H1 (cell line): Measurements from ENCODE around the gene GALNT2. TPM values are rescaled to one million over a fixed set of nuclear protein-coding genes. Genes with fewer than 3 reads are reported as not detected.

Experiments
- CTCF ChIA-PET: fragments of 300-600 bp; sonication (Branson Sonifier 250); formaldehyde crosslinking; loops from one replicate; lab custom pipeline; 2021; ENCODE audit not compliant: partially characterized antibody; lab: Charles Lee
- POLR2A ChIA-PET: fragments of 300-600 bp; sonication (Branson Sonifier 250); formaldehyde crosslinking; loops from one replicate; lab custom pipeline; 2021; ENCODE audit warnings: inconsistent platforms; ENCODE audit not compliant: partially characterized antibody; lab: Charles Lee
- DNase-seq, 2 experiments: peaks; one replicate each; pipeline versions ENCODE4 v3.0.0 to v3.0.0-alpha.2; 2010 to 2022; ENCODE audit warnings: low spot score in 2 of 2, low read depth in 1 of 2, mixed read lengths in 1 of 2
- FAIRE-seq: peaks from 2 replicates; lab custom pipeline; 2011; peaks lifted over from hg19 to GRCh38; lab: Jason Lieb, UNC
- H2AFZ ChIP-seq: 2 replicates; pipeline ENCODE4 v1.8.1; 2012; ENCODE audit warnings: low read length, inconsistent platforms
- H2AK5ac ChIP-seq: 2 replicates; pipeline ENCODE4 v1.6.1; 2013; ENCODE audit warnings: low read depth, low read length
- H2BK120ac ChIP-seq: replicated peaks from 2 replicates; pipeline ENCODE3; 2013; ENCODE audit warnings: low read depth, low read length, inconsistent platforms
- H2BK12ac ChIP-seq: 2 replicates; pipeline ENCODE4 v1.6.1; 2013; ENCODE audit warnings: low read depth, low read length
- H2BK15ac ChIP-seq: 2 replicates; pipeline ENCODE4 v1.6.1; 2013; ENCODE audit warnings: low read length
- H2BK20ac ChIP-seq: 2 replicates; pipeline ENCODE4 v1.6.1; 2013; ENCODE audit warnings: low read length
- H2BK5ac ChIP-seq: 2 replicates; pipeline ENCODE4 v1.6.1; 2013; ENCODE audit warnings: low read depth, low read length
- H3K14ac ChIP-seq: 2 replicates; pipeline ENCODE4 v1.6.1; 2013; ENCODE audit warnings: inconsistent platforms; ENCODE audit not compliant: insufficient read length
- H3K18ac ChIP-seq: 2 replicates; pipeline ENCODE4 v1.6.1; 2013; ENCODE audit warnings: low read length; ENCODE audit errors: extremely low read depth
- H3K23ac ChIP-seq: 2 replicates; pipeline ENCODE4 v1.6.1; 2013; ENCODE audit warnings: inconsistent platforms; ENCODE audit not compliant: insufficient read length
- H3K23me2 ChIP-seq: 2 replicates; pipeline ENCODE4 v1.6.1; 2013; ENCODE audit warnings: low read depth, low read length
- H3K27ac ChIP-seq: 2 replicates; pipeline ENCODE4 v1.6.1; 2011; ENCODE audit warnings: low read depth, low read length, inconsistent platforms
- H3K27me3 ChIP-seq, 4 experiments: replicated peaks in 1 of 4; 1 replicate in 1 of 4; 2 replicates in 3 of 4; pipeline versions ENCODE4 v1.6.1 to v1.8.1; 2011 to 2013; ENCODE audit warnings: low read length in 3 of 4, mild to moderate bottlenecking in 3 of 4, inconsistent platforms in 2 of 4, mixed read lengths in 2 of 4, moderate library complexity in 1 of 4; ENCODE audit not compliant: control insufficient read depth in 3 of 4, insufficient read depth in 3 of 4; ENCODE audit errors: extremely low read depth in 1 of 4
- H3K36me3 ChIP-seq, 4 experiments: 2 replicates each; pipeline versions ENCODE4 v1.6.1 to v1.8.1; 2011 to 2013; ENCODE audit warnings: mild to moderate bottlenecking in 4 of 4, low read length in 3 of 4, moderate library complexity in 2 of 4, control low read depth in 1 of 4, inconsistent platforms in 1 of 4; ENCODE audit not compliant: insufficient read depth in 4 of 4, control insufficient read depth in 2 of 4
- H3K4ac ChIP-seq: replicated peaks from 2 replicates; pipeline ENCODE3; 2013; ENCODE audit warnings: low read length, low read depth, mixed read lengths, inconsistent platforms; ENCODE audit not compliant: insufficient read length
- H3K4me1 ChIP-seq, 4 experiments: replicated peaks in 1 of 4; 1 replicate in 1 of 4; 2 replicates in 3 of 4; pipeline versions ENCODE4 v1.6.1 to v1.8.1; 2011 to 2013; ENCODE audit warnings: low read length in 3 of 4, inconsistent platforms in 2 of 4, mixed read lengths in 1 of 4; ENCODE audit not compliant: insufficient read depth in 4 of 4, control insufficient read depth in 3 of 4
- H3K4me2 ChIP-seq, 2 experiments: 2 replicates each; pipeline versions ENCODE4 v1.6.1 to v1.8.1; 2011 to 2013; ENCODE audit warnings: low read depth in 2 of 2, low read length in 2 of 2, control low read depth in 1 of 2, inconsistent platforms in 1 of 2, mild to moderate bottlenecking in 1 of 2; ENCODE audit not compliant: insufficient read depth in 1 of 2
- H3K4me3 ChIP-seq, 4 experiments: fragments of 200-600, 300-600 bp in 1 of 4; sonication (generic), shearing (Covaris generic), sonication (Bioruptor Twin) in 1 of 4; 2 replicates each; pipeline versions ENCODE4 v1.5.1 to v1.8.1; 2011 to 2016; ENCODE audit warnings: low read length in 4 of 4, low read depth in 3 of 4, control low read depth in 2 of 4, inconsistent platforms in 2 of 4, mild to moderate bottlenecking in 2 of 4, mixed read lengths in 1 of 4, moderate library complexity in 1 of 4; ENCODE audit not compliant: insufficient read depth in 2 of 4; ENCODE audit errors: extremely low read depth in 1 of 4
- H3K56ac ChIP-seq: replicated peaks from 2 replicates; pipeline ENCODE3; 2013; ENCODE audit warnings: low read depth, mild to moderate bottlenecking, mixed read lengths, low read length, inconsistent platforms; ENCODE audit not compliant: insufficient read length
- H3K79me1 ChIP-seq: 2 replicates; pipeline ENCODE4 v1.6.1; 2013; ENCODE audit warnings: low read depth, low read length, control low read depth
- H3K79me2 ChIP-seq, 2 experiments: 2 replicates each; pipeline versions ENCODE4 v1.6.1 to v1.8.1; 2012 to 2013; ENCODE audit warnings: low read length in 2 of 2, mild to moderate bottlenecking in 2 of 2, inconsistent platforms in 1 of 2; ENCODE audit not compliant: insufficient read depth in 2 of 2, control insufficient read depth in 1 of 2
- H3K9ac ChIP-seq, 4 experiments: replicated peaks in 1 of 4; 1 replicate in 1 of 4; 2 replicates in 3 of 4; pipeline versions ENCODE4 v1.6.1 to v1.8.1; 2011 to 2013; ENCODE audit warnings: low read depth in 3 of 4, low read length in 3 of 4, control low read depth in 2 of 4, mild to moderate bottlenecking in 2 of 4, moderate library complexity in 2 of 4, inconsistent platforms in 1 of 4; ENCODE audit errors: extremely low read depth in 1 of 4
- H3K9me3 ChIP-seq, 2 experiments: 2 replicates each; pipeline versions ENCODE4 v1.6.1 to v1.8.1; 2012 to 2013; ENCODE audit warnings: mild to moderate bottlenecking in 2 of 2, moderate library complexity in 2 of 2, control low read depth in 1 of 2, inconsistent platforms in 1 of 2, low read depth in 1 of 2, low read length in 1 of 2, mixed read lengths in 1 of 2; ENCODE audit not compliant: insufficient read depth in 2 of 2
- H4K20me1 ChIP-seq, 2 experiments: replicated peaks in 1 of 2; 2 replicates each; pipeline versions ENCODE3 to v1.8.1; 2011 to 2013; ENCODE audit warnings: inconsistent platforms in 2 of 2, low read length in 2 of 2, mild to moderate bottlenecking in 1 of 2; ENCODE audit not compliant: insufficient read depth in 2 of 2, control insufficient read depth in 1 of 2
- H4K5ac ChIP-seq: 2 replicates; pipeline ENCODE4 v1.6.1; 2013; ENCODE audit warnings: low read length, low read depth, mixed read lengths, inconsistent platforms; ENCODE audit not compliant: insufficient read length
- H4K8ac ChIP-seq: 2 replicates; pipeline ENCODE4 v1.8.0; 2013; ENCODE audit warnings: mild to moderate bottlenecking, moderate library complexity, low read length, inconsistent platforms; ENCODE audit not compliant: insufficient read depth; ENCODE audit errors: extremely low read depth
- H4K91ac ChIP-seq: replicated peaks from 2 replicates; pipeline ENCODE3; 2013; ENCODE audit warnings: low read length, mixed read lengths, inconsistent platforms; ENCODE audit not compliant: insufficient read length
- BACH1 ChIP-seq: IDR thresholded peaks from 2 replicates; pipeline ENCODE4 v1.6.1; 2012; ENCODE audit warnings: low read length, improper control_type of control experiment
- BCL11A ChIP-seq, 2 experiments: IDR thresholded peaks; one replicate each; pipeline ENCODE4 v1.6.1; 2011; ENCODE audit warnings: low read depth in 2 of 2, low read length in 2 of 2, mild to moderate bottlenecking in 2 of 2
- BRCA1 ChIP-seq: IDR thresholded peaks from 2 replicates; pipeline ENCODE4 v1.6.1; 2012; ENCODE audit warnings: low read depth, low read length, improper control_type of control experiment
- EP300 ChIP-seq, 2 experiments: IDR thresholded peaks; 1 replicate in 1 of 2; 2 replicates in 1 of 2; pipeline ENCODE4 v1.6.1; 2011 to 2012; ENCODE audit warnings: low read depth in 2 of 2, low read length in 2 of 2, mild to moderate bottlenecking in 2 of 2, borderline replicate concordance in 1 of 2, inconsistent platforms in 1 of 2, moderate library complexity in 1 of 2
- EZH2 ChIP-seq: fragments of 200-600 bp; sonication (generic); IDR thresholded peaks from 2 replicates; pipeline ENCODE4 v1.7.1; 2012; ENCODE audit warnings: low read depth, mild to moderate bottlenecking, moderate library complexity, low read length, inconsistent platforms; ENCODE audit not compliant: severe bottlenecking
- KDM1A ChIP-seq: fragments of 200-600, 300-600 bp; sonication (generic); IDR thresholded peaks from 2 replicates; pipeline ENCODE4 v1.7.1; 2016; ENCODE audit warnings: mild to moderate bottlenecking, low read length, borderline replicate concordance
- KDM4A ChIP-seq: IDR thresholded peaks from one replicate; pipeline ENCODE4 v1.7.1; 2012; ENCODE audit warnings: low read depth, mild to moderate bottlenecking, moderate library complexity, low read length, inconsistent platforms; ENCODE audit not compliant: severe bottlenecking
- MAFK ChIP-seq: IDR thresholded peaks from 2 replicates; pipeline ENCODE4 v1.6.1; 2012; ENCODE audit warnings: low read depth, mild to moderate bottlenecking, improper control_type of control experiment, low read length
- RBBP5 ChIP-seq: IDR thresholded peaks from 2 replicates; pipeline ENCODE4 v1.7.1; 2012; ENCODE audit warnings: low read depth, mild to moderate bottlenecking, inconsistent platforms, low read length, moderate library complexity, borderline replicate concordance
- RXRA ChIP-seq: IDR thresholded peaks from 2 replicates; pipeline ENCODE4 v1.6.1; 2011; ENCODE audit warnings: low read depth, mild to moderate bottlenecking, low read length, moderate library complexity; ENCODE audit not compliant: insufficient read depth
- TCF12 ChIP-seq: IDR thresholded peaks from 2 replicates; pipeline ENCODE4 v1.6.1; 2011; ENCODE audit warnings: low read depth, mild to moderate bottlenecking, low read length
- WGBS, 2 experiments: shearing (Covaris generic) in 1 of 2; methylation state at CpG; one replicate each; pipeline versions ENCODE4 v1.1.6 to v1.1.7; 2013 to 2015; ENCODE audit warnings: low lambda C conversion rate in 2 of 2, mixed read lengths in 2 of 2, inconsistent platforms in 1 of 2, low coverage in 1 of 2, missing lambda C conversion rate in 1 of 2; ENCODE audit not compliant: insufficient replicate concordance in 2 of 2, insufficient coverage in 1 of 2, insufficient read length in 1 of 2; ENCODE audit errors: extremely low coverage in 1 of 2, missing lambda C conversion rate in 1 of 2; 5-methylcytosine and 5-hydroxymethylcytosine counted together
- polyA plus RNA-seq, 7 experiments: library from polyadenylated mRNA; depleted of rRNA in 3 of 7; stranded (reverse) in 5 of 7; unstranded in 2 of 7; fragments of >200 nt in 5 of 7; fragments of 200-250 nt in 2 of 7; gene quantifications; 1 replicate in 5 of 7; 2 replicates in 1 of 7; 4 replicates in 1 of 7; pipeline versions ENCODE4 v1.2.1 to v1.2.3, GENCODE V29; 2011 to 2013; ENCODE audit warnings: missing spikeins in 2 of 7, mixed read lengths in 2 of 7
- total RNA-seq: library from RNA; stranded (reverse); fragmentation: NEBNext Ultra II Directional; extraction: Animal tissue kit (Norgen Biotek cat#: 25700); gene quantifications from 2 replicates; pipeline ENCODE4 v1.2.1, GENCODE V29; 2021

GALNT2 gene
- total and polyA plus RNA-seq, 2 of the 8 experiments (the other 6 are each of a cell fraction or from before 2014, with no cell fraction given) = 34.5 to 75.3 TPM

DNA sequence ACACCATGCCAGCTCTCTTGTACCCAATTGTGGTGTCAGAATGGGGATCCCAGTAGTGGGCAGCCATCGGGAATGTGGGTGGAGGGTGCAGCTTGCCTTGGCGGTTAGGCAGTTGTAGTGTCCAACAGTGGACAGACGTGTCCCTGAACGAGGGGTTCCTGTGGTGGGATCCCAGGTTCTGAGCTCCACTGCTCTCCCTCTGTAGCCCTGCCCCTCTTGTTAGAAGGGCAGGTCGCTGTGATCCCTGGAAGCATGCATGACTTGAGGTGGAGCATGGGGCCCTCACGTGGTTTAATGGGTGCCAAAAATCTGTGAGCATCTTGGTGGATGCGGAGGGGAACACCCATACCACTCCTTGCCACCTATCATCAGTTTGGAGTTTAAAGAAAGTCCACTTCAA is 4.3 kb downstream of the GALNT2 start:
- no peak overlapping the region for H2BK120ac ChIP-seq
- H3K14ac ChIP-seq = no peak overlapping the region
- H3K4me3 ChIP-seq = no peak overlapping the region
- H3K18ac ChIP-seq = no peak overlapping the region
- no peak overlapping the region for H2BK20ac ChIP-seq
- no peak overlapping the region for H3K23ac ChIP-seq
- no peak overlapping the region for H3K56ac ChIP-seq
- H4K5ac ChIP-seq = no peak overlapping the region
- no peak overlapping the region for H2BK15ac ChIP-seq
- FAIRE-seq (no peak), DNase-seq (peak in 1 of 2 experiments; percentile 27)
- peaks cover 8% of the 10 kb centered on the region; the same call in 1 of the 2 replicates for H3K23me2 ChIP-seq
- peaks cover 18 to 80% of the 10 kb centered on the region in 2 experiments for H3K79me2 ChIP-seq
- TF ChIP-seq KDM1A (no peak), TCF12 (no peak), KDM4A (no peak), EZH2 (no peak), RXRA (no peak), BRCA1 (no peak), BACH1 (no peak), MAFK (no peak), EP300 (IDR thresholded peaks at IDR 0.05; ENCODE audit: borderline replicate concordance in 1 of 2, low read depth in 2 of 2, low read length in 2 of 2) (no peak), BCL11A (IDR thresholded peaks at IDR 0.05; ENCODE audit: low read depth in 2 of 2, low read length in 2 of 2) (no peak), RBBP5 (no peak)
- H3K27me3 ChIP-seq = peaks cover 0 to 7% (median 0%) of the 10 kb centered on the region in 4 experiments; a peak in 2 of 7 replicates
- no peak overlapping the region for H2BK5ac ChIP-seq
- peaks cover 28% of the 10 kb centered on the region for H3K79me1 ChIP-seq
- no peak overlapping the region for H4K91ac ChIP-seq
- 0 out of 2 replicates have a peak overlapping the region, but pooled peaks have one; percentile 68 for H2BK12ac ChIP-seq
- H4K20me1 ChIP-seq = peaks cover 8 to 26% of the 10 kb centered on the region in 2 experiments
- H3K4me2 ChIP-seq = no peak overlapping the region
- no peaks in the 10 kb centered on the region for H3K36me3 ChIP-seq
- no peak overlapping the region for H3K4ac ChIP-seq
- no peaks in the 10 kb centered on the region for H3K9me3 ChIP-seq
- ChIA-PET CTCF (interaction anchor here (0.7 to 1.3 kb wide), 3 partner anchors 49 to 278 kb away, joined by 3 read pairs; no protein-coding TSS in a partner anchor), POLR2A (interaction anchor here (0.8 kb wide), 1 partner anchor 435 kb away, joined by 3 read pairs; no protein-coding TSS in a partner anchor)
- H4K8ac ChIP-seq = no peak overlapping the region
- H3K4me1 ChIP-seq = peaks cover 7 to 10% (median 8%) of the 10 kb centered on the region in 4 experiments; a peak in 5 of 7 replicates
- H2AK5ac ChIP-seq = peak overlapping the region; percentile 39; the same call in 1 of the 2 replicates
- H3K9ac ChIP-seq = no peak overlapping the region
- 88% methylated on average over 7 of the region's 7 CpGs; no CpG with 5 or more reads in 1 of the 2 experiments for WGBS, 2 experiments
- H2AFZ ChIP-seq = no peak overlapping the region
- H3K27ac ChIP-seq = no peak overlapping the region
